NB4 (cell line): ENCODE measurements around the gene HSPB6.

ENCODE experiments used
- POLR2A ChIP-seq: IDR thresholded peaks from 2 replicates; pipeline ENCODE4 v1.6.1; 2011; ENCODE audit warnings: mild to moderate bottlenecking; ENCODE audit not compliant: insufficient read length; ENCODE audit errors: extremely low read depth
- TF ChIP-seq, protein P1 (sequence below): IDR thresholded peaks from 2 replicates; pipeline ENCODE4 v1.6.1; 2011; ENCODE audit warnings: low read depth, low read length

DNA sequence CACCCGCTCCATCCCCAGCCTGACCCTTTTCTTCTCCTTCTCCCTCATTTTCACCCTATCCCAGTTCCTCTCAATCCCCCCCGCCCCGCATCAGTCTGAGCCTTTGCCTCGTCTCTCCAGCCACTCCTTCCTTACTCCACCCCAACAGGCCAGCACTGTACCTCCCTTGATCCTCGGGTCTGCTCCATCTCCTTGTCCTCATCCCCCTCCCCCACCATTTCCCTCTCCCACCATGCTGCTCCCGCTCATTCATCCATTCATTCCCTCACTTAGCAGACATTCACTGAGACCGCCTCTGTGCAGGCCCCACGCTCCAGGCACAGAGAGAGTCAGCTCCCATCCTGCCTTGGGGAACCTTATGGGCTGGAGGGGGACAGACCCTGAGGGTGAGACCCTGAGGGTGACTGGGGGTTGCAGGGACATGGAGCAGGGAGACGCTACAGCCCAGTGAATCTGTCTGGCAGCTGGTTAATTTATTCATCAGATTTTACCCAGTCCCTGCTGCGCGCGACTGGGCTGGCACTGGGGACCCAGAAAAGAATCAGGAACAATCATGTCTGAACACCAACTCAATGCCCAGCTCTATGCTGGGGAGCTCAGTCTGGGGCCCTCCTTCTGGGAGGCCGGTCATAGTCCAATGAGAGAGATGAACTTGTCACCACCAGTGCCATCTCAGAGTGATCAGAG is 19.4 kb upstream of the HSPB6 start:
- TF ChIP-seq, protein P1, sequence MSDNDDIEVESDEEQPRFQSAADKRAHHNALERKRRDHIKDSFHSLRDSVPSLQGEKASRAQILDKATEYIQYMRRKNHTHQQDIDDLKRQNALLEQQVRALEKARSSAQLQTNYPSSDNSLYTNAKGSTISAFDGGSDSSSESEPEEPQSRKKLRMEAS: no peak
- TF ChIP-seq POLR2A: no peak
